ENCODE measurements around the gene NDUFB3.
"Not testable (repeated sequence)": the region's sequence is repeated elsewhere in the genome, so short reads cannot be mapped to it uniquely, and the experiment has no call there.

The NDUFB3 gene

DNA sequence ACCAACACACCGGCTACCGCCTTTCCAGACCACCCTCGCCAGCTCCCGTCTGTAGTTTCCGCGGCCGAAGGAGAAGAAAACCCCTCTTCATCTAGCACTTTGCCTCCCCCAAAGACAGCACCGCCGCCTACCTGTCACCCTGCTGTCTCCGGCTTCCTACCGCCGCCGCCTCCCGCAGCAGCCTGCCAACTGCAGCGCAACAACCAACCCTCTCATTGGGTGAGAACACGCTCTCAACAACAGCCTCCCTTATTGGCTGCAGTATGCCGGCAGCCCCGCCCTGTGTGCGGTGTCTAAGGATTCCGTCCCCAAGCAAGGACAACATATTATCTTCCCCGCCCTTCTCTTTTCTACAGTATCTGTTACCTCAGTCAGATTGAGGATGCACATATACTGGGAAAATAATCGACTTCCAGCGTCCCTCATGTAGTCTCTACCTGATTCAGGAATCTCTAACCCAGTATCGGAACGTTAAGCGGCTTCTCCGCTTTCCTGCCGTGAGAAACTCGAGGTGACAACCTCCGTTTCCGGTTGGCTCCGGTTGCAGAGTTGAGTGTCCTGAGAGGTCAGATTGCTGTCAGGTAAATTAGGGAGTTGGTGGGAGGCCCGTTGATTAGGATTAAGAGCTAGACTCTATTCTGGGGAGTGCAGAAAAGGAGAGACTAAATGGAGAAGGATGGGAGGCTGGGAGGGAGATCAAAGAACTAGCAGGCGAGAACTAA lies at the start of gene NDUFB3, which contains the start of gene HYCC2:
Gene NDUFB3 (plus strand): TSS at position 523 of the 722 bp plus-strand sequence. CDS start 6,882 bp downstream, outside the sequence.
Gene HYCC2 (minus strand): TSS at position 193 of the 722 bp plus-strand sequence. CDS start 47,662 bp downstream, outside the sequence.
- DNase-seq (ENCODE audit: low read depth in 2 of 3, low spot score in 1 of 3): peak; percentile 84 to 89 (median 87)

- no peak for DNase-seq (ENCODE audit: low read depth in 2 of 3, low spot score in 1 of 3)
These were observed 47.3 kb upstream of the NDUFB3 start for GRCh38 chr2:201024518-201024917.

DNA sequence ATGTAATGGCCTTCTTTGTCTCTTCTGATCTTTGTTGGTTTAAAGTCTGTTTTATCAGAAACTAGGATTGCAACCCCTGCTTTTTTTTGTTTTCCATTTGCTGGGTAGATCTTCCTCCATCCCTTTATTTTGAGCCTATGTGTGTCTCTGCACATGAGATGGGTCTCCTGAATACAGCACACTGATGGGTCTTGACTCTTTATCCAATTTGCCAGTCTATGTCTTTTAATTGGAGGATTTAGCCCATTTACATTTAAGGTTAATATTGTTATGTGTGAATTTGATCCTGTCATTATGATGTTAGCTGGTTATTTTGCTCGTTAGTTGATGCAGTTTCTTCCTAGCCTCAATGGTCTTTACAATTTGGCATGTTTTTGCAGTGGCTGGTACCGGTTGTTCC lies 37.4 kb upstream of the NDUFB3 start:
- not testable (repeated sequence) for DNase-seq (ENCODE audit: low read depth in 2 of 3, low spot score in 1 of 3)

- DNase-seq (ENCODE audit: low read depth in 2 of 3, low spot score in 1 of 3): not testable (repeated sequence)
These were observed 33.4 kb upstream of the NDUFB3 start for GRCh38 chr2:201038361-201038760.

DNA sequence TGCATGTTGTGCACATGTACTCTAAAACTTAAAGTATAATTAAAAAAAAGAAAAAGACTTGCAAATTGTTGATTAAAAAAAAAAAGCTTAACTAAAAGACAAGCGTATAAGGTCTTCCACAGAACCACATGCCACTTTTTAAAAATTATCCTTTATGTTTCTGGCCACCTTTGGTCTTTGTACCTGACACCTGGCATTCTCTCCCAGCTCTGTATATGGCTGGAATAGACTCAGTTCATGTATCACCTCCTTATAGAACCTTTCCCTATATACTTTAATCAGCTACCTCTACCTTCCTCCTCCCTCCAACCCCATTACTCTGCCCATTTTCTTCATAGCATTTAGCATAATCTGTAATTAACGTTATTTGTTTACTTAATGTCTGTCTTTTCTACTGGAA lies 32.9 kb upstream of the NDUFB3 start:
- DNase-seq (ENCODE audit: low read depth in 2 of 3, low spot score in 1 of 3): no peak

- DNase-seq (ENCODE audit: low read depth in 2 of 3, low spot score in 1 of 3): no peak
These were observed 30.8 kb upstream of the NDUFB3 start for GRCh38 chr2:201040867-201041628.

- DNase-seq (ENCODE audit: low read depth in 2 of 3, low spot score in 1 of 3): not testable (repeated sequence)
These were observed 29.4 kb upstream of the NDUFB3 start for GRCh38 chr2:201042451-201042850.

GRCh38 chr2:201043050-201043449 lies 28.8 kb upstream of the NDUFB3 start:
- DNase-seq (ENCODE audit: low read depth in 2 of 3, low spot score in 1 of 3): not testable (repeated sequence)

DNA sequence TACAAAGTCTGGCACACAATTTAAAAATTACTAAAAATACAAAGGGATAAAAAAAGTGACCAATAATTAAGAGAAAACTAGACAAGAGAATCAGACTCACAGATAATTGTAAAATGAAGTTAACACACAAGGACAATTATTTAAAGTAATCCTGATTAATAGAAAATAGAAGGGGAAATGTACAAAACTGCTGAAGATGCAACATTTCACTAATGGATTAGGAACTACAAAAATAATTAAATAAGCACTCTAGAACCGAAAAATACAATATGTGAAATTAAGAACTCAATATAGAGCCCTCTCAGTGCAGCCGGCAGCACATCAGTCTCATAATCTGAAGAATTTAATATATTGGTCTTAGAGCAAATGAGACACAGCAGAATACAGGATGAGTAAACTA lies 24.9 kb upstream of the NDUFB3 start:
- no peak for DNase-seq (ENCODE audit: low read depth in 2 of 3, low spot score in 1 of 3)

GRCh38 chr2:201049455-201049854 lies 22.3 kb upstream of the NDUFB3 start:
- DNase-seq (ENCODE audit: low read depth in 2 of 3, low spot score in 1 of 3): no peak

DNA sequence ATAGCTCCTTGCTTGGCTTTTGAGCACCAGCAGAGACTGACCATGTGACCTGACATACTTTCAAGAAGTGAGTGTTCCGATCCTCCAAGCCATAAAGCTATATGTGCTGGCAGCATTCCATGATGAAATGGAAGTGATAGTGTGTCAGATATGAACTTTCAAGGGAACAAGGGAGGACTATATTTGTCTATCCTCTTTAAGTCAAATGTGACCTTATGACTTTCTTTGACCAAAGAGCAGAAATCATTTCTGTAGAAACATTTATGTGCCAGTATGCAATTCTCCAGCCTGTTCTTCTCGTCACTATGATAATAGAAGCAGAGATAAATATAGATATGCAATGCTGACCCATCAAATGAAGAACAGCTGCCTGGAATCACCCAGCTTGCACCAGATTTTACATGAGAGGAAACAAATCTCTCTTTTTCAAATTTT lies 14.7 kb upstream of the NDUFB3 start:
- no peak for DNase-seq (ENCODE audit: low read depth in 2 of 3, low spot score in 1 of 3)

DNA sequence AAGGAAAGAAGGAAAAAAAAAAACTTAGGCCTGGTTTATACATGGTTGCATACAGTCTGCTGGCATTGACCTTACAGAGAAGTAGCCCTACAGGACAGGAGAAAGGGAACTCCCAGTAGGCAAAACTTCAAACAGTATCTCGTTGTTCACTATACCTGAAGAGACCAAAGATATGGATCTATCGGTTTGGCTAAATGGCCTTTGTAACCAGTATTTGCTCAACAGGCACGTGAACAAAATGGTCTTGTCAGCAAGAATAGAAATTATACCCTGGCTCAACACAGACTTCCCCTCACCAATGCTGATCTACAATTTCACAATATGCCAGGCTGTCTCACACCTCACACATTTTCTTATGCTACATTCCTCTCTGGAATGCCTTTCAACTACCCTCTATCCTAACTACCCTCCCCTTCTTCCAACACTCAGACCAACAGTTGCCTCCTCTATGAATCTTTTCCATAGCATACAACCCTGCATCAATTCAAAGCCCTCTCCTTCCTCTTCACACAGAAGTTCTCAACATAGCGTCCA lies 14.0 kb upstream of the NDUFB3 start:
- DNase-seq (ENCODE audit: low read depth in 2 of 3, low spot score in 1 of 3): no peak

DNA sequence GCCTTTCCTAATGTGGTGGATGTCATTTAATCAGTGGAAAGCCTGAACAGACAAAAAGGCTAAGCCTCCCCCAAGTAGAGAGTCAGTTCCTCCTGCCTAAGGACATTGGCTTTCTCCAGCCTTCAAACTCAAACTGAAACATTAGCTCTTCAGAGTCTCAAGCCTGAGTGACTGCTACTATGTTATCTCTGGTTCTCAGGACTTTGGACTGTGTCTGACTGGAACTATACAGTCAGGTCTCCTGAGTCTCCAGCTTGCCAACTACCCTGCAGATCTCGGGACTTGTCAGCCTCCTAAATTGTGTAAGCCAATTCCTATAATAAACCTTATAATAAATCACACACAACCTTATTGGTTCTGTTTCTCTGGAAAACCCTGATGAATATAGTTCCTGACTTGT lies 12.9 kb upstream of the NDUFB3 start:
- no peak for DNase-seq (ENCODE audit: low read depth in 2 of 3, low spot score in 1 of 3)

- DNase-seq (ENCODE audit: low read depth in 2 of 3, low spot score in 1 of 3): no peak
These were observed 11.6 kb upstream of the NDUFB3 start for GRCh38 chr2:201059961-201060755.

- peak; percentile 45 to 56 (median 50) for DNase-seq (ENCODE audit: low read depth in 2 of 3, low spot score in 1 of 3)
These were observed 8.3 kb upstream of the NDUFB3 start for GRCh38 chr2:201063516-201063915.

- no peak for DNase-seq (ENCODE audit: low read depth in 2 of 3, low spot score in 1 of 3)
These were observed 6.9 kb upstream of the NDUFB3 start for GRCh38 chr2:201064797-201065329.

GRCh38 chr2:201070948-201071478 lies 788 bp upstream of the NDUFB3 start:
- DNase-seq (ENCODE audit: low read depth in 2 of 3, low spot score in 1 of 3): peak in 1 of 3 donors; percentile 15

DNA sequence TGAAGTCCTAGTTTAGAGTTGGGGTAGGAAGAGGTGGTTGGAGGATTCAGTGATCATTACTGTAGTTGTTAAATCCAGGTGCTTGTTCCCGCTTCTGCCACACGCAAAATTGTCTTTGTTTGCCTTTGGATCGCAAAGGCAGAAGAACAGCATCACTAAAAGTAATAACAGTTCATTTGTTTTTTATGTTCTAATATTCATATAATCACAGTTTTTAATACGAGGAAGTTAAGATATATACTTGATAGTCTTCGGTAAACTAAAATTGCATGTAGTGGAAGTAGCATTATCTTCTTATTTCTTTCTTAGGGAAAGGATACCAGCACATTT lies 365 bp downstream of the NDUFB3 start:
- no peak for DNase-seq (ENCODE audit: low read depth in 2 of 3, low spot score in 1 of 3)

DNA sequence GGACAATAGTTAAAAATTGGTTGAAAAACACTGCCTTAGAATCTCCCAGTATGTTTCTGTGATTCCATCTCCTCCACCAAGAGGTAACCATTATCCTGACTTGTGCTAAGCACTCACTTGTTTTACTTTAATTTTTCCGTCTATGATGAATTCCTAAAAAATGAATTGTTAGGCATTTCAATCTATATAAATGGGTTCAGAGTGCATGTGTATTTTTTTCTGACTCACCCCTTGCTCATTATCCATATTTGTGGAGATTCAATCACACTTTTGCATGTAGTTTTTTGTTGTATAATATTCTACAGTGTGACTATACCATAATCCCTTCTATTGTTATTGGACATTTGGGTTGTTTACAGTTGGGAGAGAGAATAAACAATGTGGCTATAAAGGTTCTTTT lies 1.3 kb downstream of the NDUFB3 start:
- no peak for DNase-seq (ENCODE audit: low read depth in 2 of 3, low spot score in 1 of 3)

DNA sequence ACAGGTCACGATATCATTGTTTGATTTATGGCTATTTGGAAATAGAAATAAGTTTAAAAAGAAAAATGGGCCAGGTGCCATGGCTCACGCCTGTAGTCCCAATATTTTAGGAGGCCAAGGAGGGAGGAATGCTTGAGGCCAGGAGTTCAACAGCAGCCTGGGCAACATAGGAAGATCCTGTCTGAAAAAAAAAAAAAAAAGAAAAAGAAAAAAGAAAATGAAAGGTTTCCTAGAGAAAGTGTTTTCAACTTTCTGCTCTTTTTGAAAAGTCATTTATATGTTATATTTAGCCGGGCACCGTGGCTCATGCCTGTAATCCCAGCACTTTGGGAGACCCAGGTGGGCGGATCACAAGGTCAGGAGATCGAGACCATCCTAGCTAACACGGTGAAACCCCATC lies 3.2 kb downstream of the NDUFB3 start:
- DNase-seq (ENCODE audit: low read depth in 2 of 3, low spot score in 1 of 3): no peak

GRCh38 chr2:201084863-201085262 lies 13.1 kb downstream of the NDUFB3 start:
- DNase-seq (ENCODE audit: low read depth in 2 of 3, low spot score in 1 of 3): no peak
